HEK293T (cell line): ENCODE data around the gene TAL2.

Source experiments
- CTCF ChIA-PET: fragments of 350-600 bp; formaldehyde crosslinking; extraction: SDS; loops from one replicate; lab custom pipeline; 2021; ENCODE audit warnings: antibody characterized with exemption, inconsistent platforms; lab: Yijun Ruan, JAX
- POLR2A ChIA-PET: fragments of 350-600 bp; formaldehyde crosslinking; extraction: SDS; loops from one replicate; lab custom pipeline; 2020; ENCODE audit warnings: antibody characterized with exemption, inconsistent platforms; lab: Yijun Ruan, JAX
- DNase-seq: peaks from one replicate; pipeline ENCODE4 v3.0.0; 2012; ENCODE audit warnings: mixed read lengths; ENCODE audit errors: extremely low spot score
- ARNT ChIP-seq: fragments of 450-650 bp; IDR thresholded peaks from 2 replicates; pipeline ENCODE4 v1.6.1; 2017; ENCODE audit warnings: mild to moderate bottlenecking
- BHLHE40 ChIP-seq: fragments of 450-650 bp; IDR thresholded peaks from 2 replicates; pipeline ENCODE4 v1.6.1; 2016; ENCODE audit warnings: mild to moderate bottlenecking, moderate library complexity, borderline replicate concordance
- CTBP1 ChIP-seq: fragments of 450-650 bp; IDR thresholded peaks from 2 replicates; pipeline ENCODE4 v1.6.1; 2016; ENCODE audit warnings: borderline replicate concordance
- ELF4 ChIP-seq: fragments of 450-650 bp; IDR thresholded peaks from 2 replicates; pipeline ENCODE4 v1.6.1; 2017; ENCODE audit warnings: antibody characterized with exemption
- FOXA1 ChIP-seq: fragments of 450-650 bp; IDR thresholded peaks from 2 replicates; pipeline ENCODE4 v1.6.1; 2016; ENCODE audit warnings: mild to moderate bottlenecking
- FOXK2 ChIP-seq: fragments of 450-650 bp; IDR thresholded peaks from 2 replicates; pipeline ENCODE4 v1.6.1; 2016; ENCODE audit warnings: mild to moderate bottlenecking
- FOXM1 ChIP-seq: fragments of 450-650 bp; IDR thresholded peaks from 2 replicates; pipeline ENCODE4 v1.6.1; 2017; ENCODE audit warnings: mild to moderate bottlenecking, borderline replicate concordance
- HDGF ChIP-seq: fragments of 450-650 bp; IDR thresholded peaks from 2 replicates; pipeline ENCODE4 v1.6.1; 2017; ENCODE audit warnings: antibody characterized with exemption, borderline replicate concordance
- L3MBTL2 ChIP-seq: fragments of 450-650 bp; conservative IDR thresholded peaks from 2 replicates; pipeline ENCODE4 v1.6.1; 2016; ENCODE audit warnings: mild to moderate bottlenecking
- LEF1 ChIP-seq: fragments of 450-650 bp; IDR thresholded peaks from 2 replicates; pipeline ENCODE4 v1.6.1; 2017; ENCODE audit warnings: mild to moderate bottlenecking, borderline replicate concordance
- NFRKB ChIP-seq: fragments of 450-650 bp; IDR thresholded peaks from 2 replicates; pipeline ENCODE4 v1.6.1; 2016; ENCODE audit warnings: mild to moderate bottlenecking, moderate library complexity
- PKNOX1 ChIP-seq: fragments of 450-650 bp; IDR thresholded peaks from 2 replicates; pipeline ENCODE4 v1.6.1; 2016
- SP1 ChIP-seq: fragments of 450-650 bp; IDR thresholded peaks from 2 replicates; pipeline ENCODE4 v1.6.1; 2017
- SUZ12 ChIP-seq: fragments of 450-650 bp; IDR thresholded peaks from 2 replicates; pipeline ENCODE4 v1.6.1; 2016; ENCODE audit warnings: mild to moderate bottlenecking
- TARDBP ChIP-seq: fragments of 450-650 bp; IDR thresholded peaks from 2 replicates; pipeline ENCODE4 v1.6.1; 2016
- ZNF384 ChIP-seq: fragments of 450-650 bp; IDR thresholded peaks from 2 replicates; pipeline ENCODE4 v1.6.1; 2016

TAL2 gene

GRCh38 chr9:105663914-105664313, 1.7 kb downstream of the TAL2 start:
- peak; percentile 70 for TF ChIP-seq PKNOX1
- no peak for TF ChIP-seq HDGF
- DNase-seq = no peak
- POLR2A ChIA-PET = no interaction called here
- CTCF ChIA-PET = interaction anchor here (0.6 to 0.7 kb wide), 2 partner anchors 30 to 598 kb away, joined by 3 to 5 read pairs; no protein-coding TSS in a partner anchor

- CTCF ChIA-PET = interaction anchor here (0.6 kb wide), 1 partner anchor 10 kb away, joined by 3 read pairs; no protein-coding TSS in a partner anchor
- DNase-seq = no peak
- POLR2A ChIA-PET = no interaction called here
- TF ChIP-seq FOXM1 = no peak
- TF ChIP-seq L3MBTL2 = no peak
- no peak for TF ChIP-seq PKNOX1
- TF ChIP-seq TARDBP = no peak
- no peak for TF ChIP-seq SUZ12
- no peak for TF ChIP-seq BHLHE40
- no peak for TF ChIP-seq ELF4
- TF ChIP-seq NFRKB = no peak
- TF ChIP-seq CTBP1 = no peak
- no peak for TF ChIP-seq FOXK2
- TF ChIP-seq FOXA1 = no peak
- TF ChIP-seq ARNT = no peak
- no peak for TF ChIP-seq HDGF
- TF ChIP-seq SP1 = no peak
- TF ChIP-seq LEF1 = no peak
- TF ChIP-seq ZNF384 = no peak
Measured at GRCh38 chr9:105667867-105668266, 5.6 kb downstream of the TAL2 start.

GRCh38 chr9:105670315-105670714, 8.1 kb downstream of the TAL2 start:
- ChIA-PET CTCF (no interaction called here), POLR2A (no interaction called here)
- DNase-seq = no peak
- TF ChIP-seq L3MBTL2 (no peak), HDGF (no peak), FOXA1 (no peak), TARDBP (no peak), FOXK2 (no peak), SUZ12 (no peak), ARNT (no peak)

GRCh38 chr9:105670775-105671174, 8.5 kb downstream of the TAL2 start:
- POLR2A ChIA-PET = no interaction called here
- CTCF ChIA-PET = no interaction called here
- TF ChIP-seq HDGF (no peak), L3MBTL2 (no peak), ELF4 (no peak), CTBP1 (no peak)

GRCh38 chr9:105672711-105673234, 10.5 kb downstream of the TAL2 start:
- ChIA-PET CTCF (no interaction called here), POLR2A (interaction anchor here (0.6 kb wide), 1 partner anchor 16 kb away, joined by 3 read pairs; no protein-coding TSS in a partner anchor)
- TF ChIP-seq CTBP1 (no peak), PKNOX1 (peak; percentile 71; the same call in 1 of the 2 replicates)
- no peak for DNase-seq

More at GRCh38 chr9:105670775-105671174, 8.5 kb downstream of the TAL2 start:
- DNase-seq = no peak

GRCh38 chr9:105673850-105674387, 11.7 kb downstream of the TAL2 start:
- CTCF ChIA-PET = no interaction called here
- TF ChIP-seq LEF1 (no peak), L3MBTL2 (no peak), FOXM1 (no peak), ELF4 (no peak), ARNT (no peak), FOXA1 (no peak), NFRKB (no peak), FOXK2 (no peak), BHLHE40 (no peak), TARDBP (no peak), CTBP1 (no peak), PKNOX1 (no peak), SUZ12 (no peak), SP1 (no peak), ZNF384 (no peak), HDGF (no peak)
- no peak for DNase-seq
- POLR2A ChIA-PET = no interaction called here
